GOT3 (cell line): ENCODE data around the gene ARMC8.
"Not testable (repeated sequence)": the region's sequence is repeated elsewhere in the genome, so short reads cannot be mapped to it uniquely, and the experiment has no call there.

Experiments used
- DNase-seq: peaks from one replicate; lab custom pipeline; 2025; ENCODE audit warnings: mixed read lengths; lab: John Stamatoyannopoulos, UW

ARMC8 gene

GRCh38 chr3:138187296-138188012 is at the start of gene ARMC8:
ARMC8 (plus strand) TSS chr3:138187301; CDS start chr3:138187555, 254 bp downstream.
- peak; percentile 73 for DNase-seq

DNA sequence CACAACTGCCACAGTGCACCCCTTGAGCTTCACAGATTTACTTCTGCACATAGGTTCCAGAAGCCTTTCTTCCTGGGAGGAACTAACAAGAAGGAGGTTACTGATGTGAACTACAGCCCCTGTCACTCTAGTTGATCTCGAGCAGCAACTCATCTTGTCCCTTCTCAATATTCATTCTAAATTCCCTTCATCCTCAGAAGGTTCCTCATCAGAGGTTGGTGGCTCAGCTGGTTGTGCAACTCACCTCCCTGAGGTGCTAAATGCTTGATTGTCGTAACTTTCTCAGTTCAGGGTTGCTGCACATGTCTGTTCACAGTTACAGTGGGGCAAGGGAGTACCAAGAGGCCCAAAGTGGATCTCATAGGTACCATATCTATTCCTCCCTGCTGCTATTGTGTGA is 49.2 kb upstream of the ARMC8 start:
- DNase-seq = no peak

- no peak for DNase-seq
Measured at GRCh38 chr3:138139691-138140090, 47.4 kb upstream of the ARMC8 start.

DNA sequence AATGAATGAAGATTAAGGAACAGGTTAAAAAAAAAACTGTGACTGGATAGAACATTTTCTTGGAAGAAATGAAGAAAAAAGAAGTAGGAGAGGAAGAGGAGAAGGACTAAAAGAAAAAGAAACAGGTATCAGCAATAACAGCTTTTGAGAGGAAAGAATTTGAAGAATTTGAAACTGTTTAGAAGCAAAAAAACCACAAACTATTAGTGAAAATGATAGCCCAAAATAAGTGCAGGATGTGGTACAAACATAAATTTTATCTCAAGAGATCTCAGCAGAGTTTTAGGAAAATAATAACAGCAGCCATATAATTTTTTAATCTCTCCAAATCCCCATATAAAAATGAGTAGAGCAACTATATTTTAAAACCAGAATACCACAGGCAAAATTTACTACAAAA is 46.2 kb upstream of the ARMC8 start:
- no peak for DNase-seq

DNA sequence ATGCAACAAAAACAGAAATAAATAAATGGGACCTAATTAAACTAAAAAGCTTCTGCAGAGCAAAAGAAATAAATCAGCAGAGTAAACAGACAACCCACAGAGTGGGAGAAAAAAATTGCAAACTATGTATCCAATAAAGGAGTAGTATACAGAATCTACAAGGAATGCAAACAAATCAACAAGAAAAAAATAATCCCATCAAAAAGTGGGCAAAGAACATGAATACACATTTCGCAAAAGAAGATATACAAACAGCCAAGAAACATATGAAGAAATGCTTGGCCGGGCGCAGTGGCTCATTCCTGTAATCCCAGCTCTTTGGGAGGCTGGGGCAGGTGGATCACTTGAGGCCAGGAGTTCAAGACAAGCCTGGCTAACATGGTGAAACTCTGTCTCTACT is 44.9 kb upstream of the ARMC8 start:
- DNase-seq = not testable (repeated sequence)

DNA sequence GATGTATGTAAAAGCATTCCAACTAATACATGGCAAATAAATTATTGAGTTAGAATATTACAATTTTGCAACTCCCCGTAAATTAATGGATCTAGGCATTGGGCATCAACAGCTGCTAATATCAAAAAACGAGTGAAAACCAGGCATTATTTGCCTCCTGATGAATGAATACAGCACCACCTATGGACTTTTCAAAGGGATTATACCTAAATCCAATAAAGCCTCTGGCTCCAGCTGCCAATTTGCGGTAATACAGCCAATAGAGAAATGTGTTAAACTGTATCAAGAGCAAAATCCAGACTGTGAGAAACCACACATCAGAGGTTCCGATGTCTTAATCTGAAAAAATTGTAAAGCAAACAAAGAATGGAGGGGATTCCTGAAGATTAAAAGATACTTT is 38.6 kb upstream of the ARMC8 start:
- DNase-seq = no peak

GRCh38 chr3:138154534-138154933 is 32.6 kb upstream of the ARMC8 start:
- no peak for DNase-seq

GRCh38 chr3:138157743-138158142 is 29.4 kb upstream of the ARMC8 start:
- DNase-seq = no peak

DNA sequence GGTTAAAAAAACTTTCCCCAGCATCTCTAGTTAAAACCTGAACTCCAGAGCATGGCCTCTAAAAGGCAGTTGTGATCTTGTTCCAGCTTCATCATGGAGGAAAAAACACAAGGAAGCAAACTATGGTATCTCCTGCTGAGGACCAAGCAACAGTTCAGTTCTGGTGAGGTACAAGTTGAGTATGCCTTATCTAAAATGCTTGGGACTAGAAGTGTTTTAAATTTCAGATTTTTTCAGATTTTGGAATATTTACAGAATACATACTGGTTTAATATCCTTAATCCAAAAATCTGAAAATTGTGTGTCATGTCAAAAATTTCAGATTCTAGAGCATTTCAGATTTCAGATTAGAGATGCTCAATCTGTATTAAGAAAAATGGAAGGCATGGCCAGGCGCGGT is 22.0 kb upstream of the ARMC8 start:
- DNase-seq = no peak

- DNase-seq = no peak
Measured at GRCh38 chr3:138172625-138173024, 14.5 kb upstream of the ARMC8 start.

DNA sequence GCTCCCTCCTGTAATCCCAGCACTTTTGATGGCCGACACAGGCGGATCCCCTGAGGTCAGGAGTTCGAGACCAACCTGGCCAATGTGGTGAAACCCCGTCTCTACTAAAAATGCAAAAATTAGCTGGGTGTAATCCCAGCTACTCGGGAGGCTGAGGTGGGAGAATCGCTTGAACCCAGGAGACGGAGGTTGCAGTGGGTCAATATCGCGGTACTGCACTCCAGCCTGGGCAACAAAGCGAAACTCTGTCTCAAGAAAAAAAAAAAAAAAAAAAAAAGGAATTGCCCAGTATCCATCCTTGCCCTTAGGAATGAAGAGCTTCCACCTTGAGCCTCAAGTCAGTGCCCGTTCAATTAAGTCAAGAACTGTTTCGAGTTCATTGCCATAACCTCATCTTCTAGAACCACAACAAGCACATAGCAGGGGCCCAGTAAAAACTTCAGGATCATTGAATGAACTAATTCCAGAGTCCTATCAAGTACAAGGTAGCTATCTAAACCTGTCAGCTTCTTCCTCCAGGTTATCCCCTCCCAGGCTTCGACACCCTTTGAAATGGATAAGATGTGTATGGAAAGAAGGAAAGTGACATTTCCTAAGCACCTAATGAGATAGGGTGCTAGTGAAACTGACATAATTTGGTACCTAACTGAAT is 13.2 kb upstream of the ARMC8 start:
- no peak for DNase-seq

DNA sequence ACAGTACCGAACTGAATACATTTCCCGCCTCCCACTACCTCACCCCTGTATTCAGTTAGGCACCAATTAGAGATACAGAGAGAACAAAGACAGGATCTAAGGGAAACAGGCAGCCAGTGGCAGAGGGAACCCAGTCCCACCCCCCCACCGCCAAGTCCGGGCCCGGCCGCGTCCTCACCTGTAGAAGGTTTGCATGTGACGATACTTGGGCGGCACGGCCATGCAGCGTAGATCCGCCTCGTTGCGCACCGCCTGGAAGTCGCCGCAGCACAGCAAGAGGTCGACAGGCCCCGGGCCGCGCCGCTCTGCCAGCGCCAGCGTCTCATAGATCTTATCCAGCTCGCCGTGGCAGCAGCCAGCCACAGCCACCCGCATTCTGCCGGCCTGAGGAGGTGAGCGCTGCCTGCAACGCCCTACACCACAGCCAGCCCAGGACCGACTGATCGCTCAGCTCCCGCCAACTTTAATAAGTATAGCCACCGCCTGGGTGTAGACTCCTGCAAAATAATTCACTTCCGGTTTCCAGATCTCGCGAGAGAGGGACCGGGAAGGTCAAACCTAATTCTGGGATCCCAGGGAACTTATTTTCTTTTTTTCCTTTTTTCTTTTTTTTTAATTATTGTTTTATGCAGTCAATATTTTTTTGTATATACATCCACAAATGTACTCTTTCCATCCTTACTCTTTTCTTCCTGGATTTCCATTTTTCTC is 12.5 kb upstream of the ARMC8 start, which contains the start of gene DBR1:
DBR1 (minus strand) TSS at position 501 of the 711 bp plus-strand sequence; CDS start at position 375, 126 bp downstream.
- peak; percentile 42 for DNase-seq

DNA sequence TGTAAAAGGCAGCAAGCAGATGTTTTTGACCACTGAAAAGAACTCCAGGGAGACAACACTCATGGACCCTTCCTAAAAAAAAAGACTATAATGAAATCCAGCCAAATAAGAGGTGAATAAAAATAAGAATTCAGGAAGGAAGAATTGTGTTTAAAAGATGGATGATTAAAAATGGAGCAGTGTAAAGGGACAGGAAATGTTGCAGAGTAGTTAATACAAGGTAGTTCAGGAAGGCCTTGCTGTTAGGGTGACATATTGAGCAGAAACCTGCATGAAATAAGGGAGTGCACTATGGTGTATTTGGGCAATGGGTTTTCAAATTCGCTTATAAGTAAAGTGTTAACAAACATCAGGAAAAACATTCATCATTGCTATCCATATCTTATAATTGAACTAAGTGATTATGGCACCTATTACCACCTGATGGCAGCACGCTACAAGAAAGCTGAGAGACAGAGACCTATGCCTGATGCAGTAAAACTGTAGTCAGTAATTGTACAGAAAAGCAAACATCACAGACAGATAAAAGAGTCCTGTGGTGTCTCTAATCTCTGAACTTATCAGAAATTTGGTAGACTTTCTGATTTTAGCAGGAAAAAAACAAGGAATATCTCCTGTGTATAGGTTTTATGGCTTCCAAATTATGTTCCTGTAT is 6.6 kb upstream of the ARMC8 start:
- no peak for DNase-seq

DNA sequence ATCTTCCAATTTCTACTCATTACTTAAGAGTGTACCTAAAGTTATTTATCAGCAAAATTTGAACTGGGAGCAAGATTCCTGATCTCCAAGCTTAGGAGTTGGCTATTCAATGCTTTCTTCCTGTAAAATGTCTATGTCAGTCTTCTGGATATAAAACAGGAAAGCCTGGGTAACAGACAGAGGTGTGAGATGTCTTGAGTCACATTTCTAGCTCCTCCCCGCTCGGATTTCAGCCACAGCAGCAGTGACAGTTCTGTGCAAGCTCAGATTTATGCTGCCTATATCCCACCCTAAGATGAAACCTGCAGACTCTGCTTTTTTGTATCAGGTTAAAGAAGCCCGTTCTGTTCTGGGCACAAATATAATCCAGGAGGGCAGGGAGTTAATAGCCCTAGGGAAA is 2.1 kb upstream of the ARMC8 start:
- DNase-seq = no peak

DNA sequence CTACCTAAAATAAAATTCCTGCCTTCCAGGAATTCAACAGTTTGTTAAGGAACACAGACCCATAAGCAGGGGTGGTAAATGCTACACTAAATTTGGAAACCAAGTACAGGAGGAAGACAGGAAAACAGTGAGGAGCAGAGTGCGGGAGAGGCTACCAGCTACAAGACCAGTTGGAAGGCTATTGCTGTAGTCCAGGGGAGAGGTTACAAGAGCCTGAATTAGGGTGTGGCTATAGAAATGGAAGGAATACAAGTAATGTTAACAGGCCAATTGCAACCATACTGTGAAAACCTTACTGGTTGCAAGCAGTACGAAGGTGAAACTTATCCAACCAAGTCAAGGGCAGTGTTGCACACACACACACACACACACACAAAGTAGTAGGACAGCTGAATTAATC is 880 bp upstream of the ARMC8 start:
- DNase-seq = no peak

- no peak for DNase-seq
Measured at GRCh38 chr3:138186803-138187295, 252 bp upstream of the ARMC8 start.

- no peak for DNase-seq
Measured at GRCh38 chr3:138188013-138188730, 1.1 kb downstream of the ARMC8 start.

DNA sequence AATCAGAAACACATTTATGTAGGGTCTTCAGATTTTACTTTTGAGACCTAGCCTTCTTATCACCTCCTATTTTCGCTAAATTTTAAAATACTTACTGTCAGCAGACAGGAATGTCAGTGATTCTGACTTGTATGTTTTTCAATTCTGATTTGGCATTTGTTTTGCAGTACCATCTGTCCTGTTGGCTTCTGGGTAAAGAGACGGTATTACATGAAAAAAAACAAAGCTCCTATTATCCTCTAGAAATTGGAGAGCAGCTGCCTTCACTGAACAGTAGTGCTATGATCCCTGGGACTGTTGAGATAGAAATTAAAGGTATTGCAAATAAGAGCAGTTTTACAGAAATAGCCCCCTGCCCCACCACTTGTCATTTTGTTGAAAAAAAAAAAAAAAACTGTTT is 8.4 kb downstream of the ARMC8 start:
- no peak for DNase-seq

DNA sequence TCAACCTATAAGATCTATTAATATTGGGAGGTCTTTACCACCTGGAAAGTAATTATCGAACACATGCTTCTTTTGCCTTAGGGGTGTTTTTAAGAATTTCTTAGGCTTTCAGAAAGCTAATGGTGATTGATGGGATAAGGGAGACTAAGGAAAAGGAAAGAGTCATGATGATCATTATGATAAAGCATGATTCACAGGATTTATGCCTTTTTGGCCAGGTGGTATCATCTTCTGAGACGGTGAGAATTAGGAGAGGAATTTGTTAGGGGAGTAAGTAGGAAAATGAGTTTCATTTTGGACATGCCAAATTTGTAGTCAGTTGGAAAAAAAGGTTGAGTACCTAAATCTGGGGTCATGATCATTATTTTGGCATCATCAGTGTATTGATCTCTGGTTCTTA is 8.9 kb downstream of the ARMC8 start:
- no peak for DNase-seq

DNA sequence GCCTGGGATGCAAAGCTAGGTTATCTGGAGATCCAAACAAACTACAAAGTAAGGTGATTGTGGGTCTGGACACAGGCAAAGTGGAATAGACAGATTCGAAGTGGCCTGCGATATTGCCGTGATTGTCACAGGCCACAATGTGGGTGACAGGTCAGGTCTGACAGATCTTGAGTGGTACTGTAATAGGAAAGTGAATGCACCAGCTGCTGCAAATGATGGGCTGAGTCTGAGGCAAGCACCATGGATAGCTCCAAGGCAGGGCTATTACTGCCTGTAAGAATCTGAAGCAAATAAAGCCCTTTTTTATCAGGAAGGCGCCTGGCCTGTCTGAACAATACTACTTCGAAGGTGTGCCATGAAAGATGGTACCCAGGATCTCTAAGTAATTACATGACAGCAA is 10.0 kb downstream of the ARMC8 start:
- DNase-seq = no peak

DNA sequence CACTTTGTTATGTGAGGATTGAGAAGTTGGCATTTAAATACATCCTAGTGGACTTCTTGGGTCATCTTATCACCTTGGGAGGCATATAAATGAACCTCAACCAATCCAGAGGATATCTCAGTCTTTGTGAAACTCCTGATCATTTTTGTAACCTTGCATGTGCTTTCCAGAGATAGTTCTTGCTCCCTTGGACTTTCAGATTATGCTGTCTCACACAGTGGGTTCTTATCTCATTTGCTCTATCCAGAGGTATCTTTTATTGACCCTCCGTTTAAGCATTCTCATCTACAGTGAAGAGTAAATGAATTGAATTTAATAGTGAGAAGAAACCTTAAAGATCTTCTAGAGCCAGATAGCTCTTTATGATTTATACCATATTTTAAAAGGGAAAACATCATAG is 10.4 kb downstream of the ARMC8 start:
- no peak for DNase-seq

DNA sequence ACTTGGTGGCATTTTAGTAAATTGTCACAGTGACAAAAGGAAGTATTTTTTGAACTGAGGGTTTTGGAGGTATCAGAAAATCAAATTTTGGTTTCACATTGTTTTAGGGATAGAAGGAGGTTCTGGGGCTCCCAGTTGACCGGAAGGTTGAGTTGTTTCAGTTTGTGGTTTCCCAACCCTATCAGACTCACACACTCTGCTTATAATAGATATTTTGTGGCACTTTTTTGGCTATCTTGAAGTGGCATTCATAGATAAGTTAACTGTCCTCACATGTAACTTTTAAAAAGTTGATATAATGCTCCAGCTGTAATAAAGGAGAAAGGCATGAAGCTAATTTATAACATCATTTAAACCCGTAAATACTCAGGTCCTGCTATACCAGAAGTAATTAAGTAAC is 12.8 kb downstream of the ARMC8 start:
- DNase-seq = no peak
